SK-N-SH treated with all-trans-retinoic acid at 6 μM for 48 hours (cell line): ENCODE results near the gene RND3.
A peak's percentile ranks its signal among the peaks of the same experiment; 100 is the strongest.

Source experiments
- ATAC-seq: fragments of 200-7000 bp; cut with Tn5 transposase; 3 replicates; pipeline ENCODE4 v1.9.1; 2020; ENCODE audit warnings: mild to moderate bottlenecking, moderate library complexity
- ARNTL ChIP-seq: fragments of 450-650 bp; formaldehyde crosslinking; IDR thresholded peaks from 2 replicates; pipeline ENCODE4 v1.5.0; 2020; ENCODE audit warnings: low read depth, mild to moderate bottlenecking, moderate library complexity, borderline replicate concordance
- BACH2 ChIP-seq: fragments of 250-450 bp; sonication (Bioruptor Pico); IDR thresholded peaks from 2 replicates; pipeline ENCODE4 v1.9.0; 2021; ENCODE audit warnings: mild to moderate bottlenecking, borderline replicate concordance
- CSDC2 ChIP-seq: fragments of 250-450 bp; sonication (Bioruptor Pico); IDR thresholded peaks from 2 replicates; pipeline ENCODE4 v1.5.0; 2020; ENCODE audit warnings: mild to moderate bottlenecking, moderate library complexity
- ESRRG ChIP-seq: fragments of 250-450 bp; sonication (Bioruptor Pico); IDR thresholded peaks from 2 replicates; pipeline ENCODE4 v1.6.1; 2021; ENCODE audit warnings: mild to moderate bottlenecking
- OSR1 ChIP-seq: fragments of 250-450 bp; sonication (Bioruptor Pico); IDR thresholded peaks from 2 replicates; pipeline ENCODE4 v1.8.0; 2022; ENCODE audit warnings: moderate library complexity, mild to moderate bottlenecking, inconsistent platforms
- PPARA ChIP-seq: fragments of 250-450 bp; sonication (Bioruptor Pico); IDR thresholded peaks from 2 replicates; pipeline ENCODE4 v1.5.0; 2020; ENCODE audit warnings: mild to moderate bottlenecking, borderline replicate concordance
- RARB ChIP-seq: fragments of 250-450 bp; sonication (Bioruptor Pico); IDR thresholded peaks from 2 replicates; pipeline ENCODE4 v1.8.0; 2021; ENCODE audit warnings: mild to moderate bottlenecking, moderate library complexity
- SNAI2 ChIP-seq: fragments of 250-450 bp; sonication (Bioruptor Pico); IDR thresholded peaks from 2 replicates; pipeline ENCODE4 v1.5.0; 2020; ENCODE audit warnings: mild to moderate bottlenecking, moderate library complexity
- TCF4 ChIP-seq: fragments of 250-450 bp; sonication (Bioruptor Pico); IDR thresholded peaks from 2 replicates; pipeline ENCODE4 v1.8.0; 2021; ENCODE audit warnings: mild to moderate bottlenecking, moderate library complexity, borderline replicate concordance
- TOX ChIP-seq: fragments of 250-450 bp; sonication (Bioruptor Pico); IDR thresholded peaks from 2 replicates; pipeline ENCODE4 v1.8.0; 2021; ENCODE audit warnings: mild to moderate bottlenecking, moderate library complexity, borderline replicate concordance
- ZC3H10 ChIP-seq: fragments of 250-450 bp; sonication (Bioruptor Pico); IDR thresholded peaks from 2 replicates; pipeline ENCODE4 v1.5.1; 2021; ENCODE audit warnings: mild to moderate bottlenecking, moderate library complexity
- ZFP3 ChIP-seq: fragments of 250-450 bp; sonication (Bioruptor Pico); IDR thresholded peaks from 2 replicates; pipeline ENCODE4 v1.5.0; 2020; ENCODE audit warnings: mild to moderate bottlenecking, moderate library complexity
- ZFP30 ChIP-seq: fragments of 450-650 bp; formaldehyde crosslinking; IDR thresholded peaks from 2 replicates; pipeline ENCODE4 v1.5.0; 2022; ENCODE audit warnings: mild to moderate bottlenecking, moderate library complexity
- ZNF565 ChIP-seq: fragments of 450-650 bp; formaldehyde crosslinking; conservative IDR thresholded peaks from 2 replicates; pipeline ENCODE4 v1.5.0; 2020; ENCODE audit warnings: low read depth, mild to moderate bottlenecking, moderate library complexity
- ZNF8 ChIP-seq: fragments of 450-650 bp; formaldehyde crosslinking; IDR thresholded peaks from 2 replicates; pipeline ENCODE4 v1.5.0; 2020; ENCODE audit warnings: mild to moderate bottlenecking, moderate library complexity
- TF ChIP-seq, protein P1 (sequence below): fragments of 250-450 bp; sonication (Bioruptor Pico); IDR thresholded peaks from 2 replicates; pipeline ENCODE4 v1.8.0; 2021; ENCODE audit warnings: low read depth, mild to moderate bottlenecking, moderate library complexity, borderline replicate concordance
- TF ChIP-seq, protein P2 (sequence below): fragments of 250-450 bp; sonication (Bioruptor Pico); IDR thresholded peaks from 2 replicates; pipeline ENCODE4 v1.5.1; 2020; ENCODE audit warnings: low read depth, mild to moderate bottlenecking, moderate library complexity
- TF ChIP-seq, protein P3 (sequence below): fragments of 250-450 bp; sonication (Bioruptor Pico); IDR thresholded peaks from 2 replicates; pipeline ENCODE4 v1.5.0; 2020; ENCODE audit warnings: mild to moderate bottlenecking, moderate library complexity
- TF ChIP-seq, protein P4 (sequence below): fragments of 250-450 bp; sonication (Bioruptor Pico); IDR thresholded peaks from 2 replicates; pipeline ENCODE4 v1.8.0; 2020; ENCODE audit warnings: mild to moderate bottlenecking, moderate library complexity, borderline replicate concordance
- TF ChIP-seq, protein P5 (sequence below): fragments of 250-450 bp; sonication (Bioruptor Pico); IDR thresholded peaks from 2 replicates; pipeline ENCODE4 v1.5.1; 2021; ENCODE audit warnings: mild to moderate bottlenecking, moderate library complexity

RND3 gene

DNA sequence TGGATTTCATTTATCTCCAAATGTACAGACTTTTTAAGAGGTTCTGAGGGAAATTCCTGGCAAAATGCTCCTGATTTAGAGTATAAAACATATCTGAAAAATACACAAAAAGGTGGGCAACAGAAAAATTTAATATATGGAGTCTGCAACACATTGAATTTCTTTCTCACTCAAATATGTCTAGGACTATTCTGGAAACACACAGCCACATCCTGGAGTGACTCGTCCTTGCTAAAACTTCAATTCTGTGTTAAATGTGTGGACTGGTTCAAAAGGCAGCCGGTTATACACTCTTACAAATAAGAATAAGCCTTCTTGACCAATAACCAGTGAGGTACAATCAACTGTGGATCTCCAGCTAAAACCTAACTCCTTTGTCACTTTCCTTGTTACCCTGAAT, 44.1 kb upstream of the RND3 start (continued):
- TF ChIP-seq, protein P1, sequence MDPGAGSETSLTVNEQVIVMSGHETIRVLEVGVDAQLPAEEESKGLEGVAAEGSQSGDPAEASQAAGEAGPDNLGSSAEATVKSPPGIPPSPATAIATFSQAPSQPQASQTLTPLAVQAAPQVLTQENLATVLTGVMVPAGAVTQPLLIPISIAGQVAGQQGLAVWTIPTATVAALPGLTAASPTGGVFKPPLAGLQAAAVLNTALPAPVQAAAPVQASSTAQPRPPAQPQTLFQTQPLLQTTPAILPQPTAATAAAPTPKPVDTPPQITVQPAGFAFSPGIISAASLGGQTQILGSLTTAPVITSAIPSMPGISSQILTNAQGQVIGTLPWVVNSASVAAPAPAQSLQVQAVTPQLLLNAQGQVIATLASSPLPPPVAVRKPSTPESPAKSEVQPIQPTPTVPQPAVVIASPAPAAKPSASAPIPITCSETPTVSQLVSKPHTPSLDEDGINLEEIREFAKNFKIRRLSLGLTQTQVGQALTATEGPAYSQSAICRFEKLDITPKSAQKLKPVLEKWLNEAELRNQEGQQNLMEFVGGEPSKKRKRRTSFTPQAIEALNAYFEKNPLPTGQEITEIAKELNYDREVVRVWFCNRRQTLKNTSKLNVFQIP, result no peak
- TF ChIP-seq ESRRG (CRISPR knock-in tag), result no peak
- TF ChIP-seq, protein P2, sequence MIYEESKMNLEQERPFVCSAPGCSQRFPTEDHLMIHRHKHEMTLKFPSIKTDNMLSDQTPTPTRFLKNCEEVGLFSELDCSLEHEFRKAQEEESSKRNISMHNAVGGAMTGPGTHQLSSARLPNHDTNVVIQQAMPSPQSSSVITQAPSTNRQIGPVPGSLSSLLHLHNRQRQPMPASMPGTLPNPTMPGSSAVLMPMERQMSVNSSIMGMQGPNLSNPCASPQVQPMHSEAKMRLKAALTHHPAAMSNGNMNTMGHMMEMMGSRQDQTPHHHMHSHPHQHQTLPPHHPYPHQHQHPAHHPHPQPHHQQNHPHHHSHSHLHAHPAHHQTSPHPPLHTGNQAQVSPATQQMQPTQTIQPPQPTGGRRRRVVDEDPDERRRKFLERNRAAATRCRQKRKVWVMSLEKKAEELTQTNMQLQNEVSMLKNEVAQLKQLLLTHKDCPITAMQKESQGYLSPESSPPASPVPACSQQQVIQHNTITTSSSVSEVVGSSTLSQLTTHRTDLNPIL (CRISPR knock-in tag), result no peak

DNA sequence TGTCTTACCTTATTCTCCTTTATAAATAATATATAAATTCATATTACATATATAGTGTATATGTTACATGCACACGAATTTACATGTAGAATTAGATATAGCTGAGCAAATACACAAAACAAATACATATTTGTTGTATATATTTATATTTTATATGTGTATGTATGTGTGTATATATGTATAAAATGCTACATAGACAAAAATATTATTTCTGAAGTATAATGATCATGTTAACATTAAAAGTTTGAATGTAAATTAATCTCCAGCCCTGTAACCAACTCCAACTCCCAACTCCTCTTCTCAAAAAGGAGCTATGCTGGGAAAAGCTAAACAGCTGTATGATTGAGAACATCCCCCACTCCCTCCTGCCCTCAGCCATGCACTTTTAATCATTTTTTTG, 42.7 kb upstream of the RND3 start:
- TF ChIP-seq, protein P1, result no peak
- TF ChIP-seq BACH2, result no peak
- TF ChIP-seq TOX (CRISPR knock-in tag), result no peak
- TF ChIP-seq ZFP30 (CRISPR knock-in tag), result no peak
- no peak for TF ChIP-seq ZFP3 (CRISPR knock-in tag)
- no peak for TF ChIP-seq SNAI2 (CRISPR knock-in tag)
- TF ChIP-seq PPARA (CRISPR knock-in tag), result no peak
- no peak for TF ChIP-seq ZC3H10 (CRISPR knock-in tag)
- no peak for TF ChIP-seq CSDC2
- TF ChIP-seq OSR1, result no peak
- TF ChIP-seq, protein P3, sequence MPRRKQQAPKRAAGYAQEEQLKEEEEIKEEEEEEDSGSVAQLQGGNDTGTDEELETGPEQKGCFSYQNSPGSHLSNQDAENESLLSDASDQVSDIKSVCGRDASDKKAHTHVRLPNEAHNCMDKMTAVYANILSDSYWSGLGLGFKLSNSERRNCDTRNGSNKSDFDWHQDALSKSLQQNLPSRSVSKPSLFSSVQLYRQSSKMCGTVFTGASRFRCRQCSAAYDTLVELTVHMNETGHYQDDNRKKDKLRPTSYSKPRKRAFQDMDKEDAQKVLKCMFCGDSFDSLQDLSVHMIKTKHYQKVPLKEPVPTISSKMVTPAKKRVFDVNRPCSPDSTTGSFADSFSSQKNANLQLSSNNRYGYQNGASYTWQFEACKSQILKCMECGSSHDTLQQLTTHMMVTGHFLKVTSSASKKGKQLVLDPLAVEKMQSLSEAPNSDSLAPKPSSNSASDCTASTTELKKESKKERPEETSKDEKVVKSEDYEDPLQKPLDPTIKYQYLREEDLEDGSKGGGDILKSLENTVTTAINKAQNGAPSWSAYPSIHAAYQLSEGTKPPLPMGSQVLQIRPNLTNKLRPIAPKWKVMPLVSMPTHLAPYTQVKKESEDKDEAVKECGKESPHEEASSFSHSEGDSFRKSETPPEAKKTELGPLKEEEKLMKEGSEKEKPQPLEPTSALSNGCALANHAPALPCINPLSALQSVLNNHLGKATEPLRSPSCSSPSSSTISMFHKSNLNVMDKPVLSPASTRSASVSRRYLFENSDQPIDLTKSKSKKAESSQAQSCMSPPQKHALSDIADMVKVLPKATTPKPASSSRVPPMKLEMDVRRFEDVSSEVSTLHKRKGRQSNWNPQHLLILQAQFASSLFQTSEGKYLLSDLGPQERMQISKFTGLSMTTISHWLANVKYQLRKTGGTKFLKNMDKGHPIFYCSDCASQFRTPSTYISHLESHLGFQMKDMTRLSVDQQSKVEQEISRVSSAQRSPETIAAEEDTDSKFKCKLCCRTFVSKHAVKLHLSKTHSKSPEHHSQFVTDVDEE (CRISPR knock-in tag), result no peak
- no peak for ATAC-seq

DNA sequence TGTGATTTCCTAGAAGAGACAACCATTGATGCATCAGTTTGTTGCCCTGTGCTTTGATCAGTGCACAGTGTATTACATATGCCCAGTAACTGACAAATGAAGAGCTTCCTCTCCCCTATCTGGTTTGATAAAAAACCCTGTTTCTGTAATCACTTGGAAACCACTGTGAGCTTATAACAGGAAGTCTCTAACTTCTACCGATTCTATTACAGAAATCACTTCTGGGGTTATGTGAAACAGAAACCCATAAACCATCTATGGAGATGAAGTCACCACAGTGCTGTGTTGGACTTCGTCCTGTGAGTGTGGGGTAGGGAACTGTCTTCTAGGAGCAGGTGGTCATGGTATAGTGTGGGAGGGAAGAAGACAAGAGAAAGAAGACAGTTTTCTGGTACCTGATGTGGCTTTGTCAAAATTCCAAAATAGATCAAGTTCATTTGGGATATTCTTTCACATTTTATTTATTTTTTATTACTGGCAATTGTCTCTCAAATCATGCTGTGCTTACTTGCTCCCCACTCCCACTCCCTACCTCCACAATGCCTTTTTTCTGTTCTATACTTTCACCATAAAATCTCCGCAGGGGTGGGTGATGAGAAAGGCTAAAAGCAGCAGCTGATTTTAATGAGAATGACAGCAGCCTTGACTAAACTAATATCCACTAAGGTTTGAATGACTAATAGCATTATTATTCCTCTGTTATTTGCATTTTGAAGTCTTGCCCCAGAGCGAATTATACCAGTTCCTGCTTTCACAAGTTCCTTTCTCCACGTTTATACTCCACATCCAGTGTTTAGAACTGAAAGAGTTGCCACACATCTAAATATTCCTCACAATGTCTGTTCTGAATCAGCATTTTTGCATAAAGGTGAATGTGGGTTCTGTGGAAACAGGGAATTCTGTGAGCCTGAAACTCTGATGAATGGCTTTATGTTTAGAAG, 41.7 kb upstream of the RND3 start:
- peak; percentile 64 for ATAC-seq
- TF ChIP-seq TOX (CRISPR knock-in tag), result no peak
- no peak for TF ChIP-seq TCF4 (CRISPR knock-in tag)
- TF ChIP-seq, protein P4, sequence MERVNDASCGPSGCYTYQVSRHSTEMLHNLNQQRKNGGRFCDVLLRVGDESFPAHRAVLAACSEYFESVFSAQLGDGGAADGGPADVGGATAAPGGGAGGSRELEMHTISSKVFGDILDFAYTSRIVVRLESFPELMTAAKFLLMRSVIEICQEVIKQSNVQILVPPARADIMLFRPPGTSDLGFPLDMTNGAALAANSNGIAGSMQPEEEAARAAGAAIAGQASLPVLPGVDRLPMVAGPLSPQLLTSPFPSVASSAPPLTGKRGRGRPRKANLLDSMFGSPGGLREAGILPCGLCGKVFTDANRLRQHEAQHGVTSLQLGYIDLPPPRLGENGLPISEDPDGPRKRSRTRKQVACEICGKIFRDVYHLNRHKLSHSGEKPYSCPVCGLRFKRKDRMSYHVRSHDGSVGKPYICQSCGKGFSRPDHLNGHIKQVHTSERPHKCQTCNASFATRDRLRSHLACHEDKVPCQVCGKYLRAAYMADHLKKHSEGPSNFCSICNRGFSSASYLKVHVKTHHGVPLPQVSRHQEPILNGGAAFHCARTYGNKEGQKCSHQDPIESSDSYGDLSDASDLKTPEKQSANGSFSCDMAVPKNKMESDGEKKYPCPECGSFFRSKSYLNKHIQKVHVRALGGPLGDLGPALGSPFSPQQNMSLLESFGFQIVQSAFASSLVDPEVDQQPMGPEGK (CRISPR knock-in tag), result no peak
- TF ChIP-seq, protein P5, sequence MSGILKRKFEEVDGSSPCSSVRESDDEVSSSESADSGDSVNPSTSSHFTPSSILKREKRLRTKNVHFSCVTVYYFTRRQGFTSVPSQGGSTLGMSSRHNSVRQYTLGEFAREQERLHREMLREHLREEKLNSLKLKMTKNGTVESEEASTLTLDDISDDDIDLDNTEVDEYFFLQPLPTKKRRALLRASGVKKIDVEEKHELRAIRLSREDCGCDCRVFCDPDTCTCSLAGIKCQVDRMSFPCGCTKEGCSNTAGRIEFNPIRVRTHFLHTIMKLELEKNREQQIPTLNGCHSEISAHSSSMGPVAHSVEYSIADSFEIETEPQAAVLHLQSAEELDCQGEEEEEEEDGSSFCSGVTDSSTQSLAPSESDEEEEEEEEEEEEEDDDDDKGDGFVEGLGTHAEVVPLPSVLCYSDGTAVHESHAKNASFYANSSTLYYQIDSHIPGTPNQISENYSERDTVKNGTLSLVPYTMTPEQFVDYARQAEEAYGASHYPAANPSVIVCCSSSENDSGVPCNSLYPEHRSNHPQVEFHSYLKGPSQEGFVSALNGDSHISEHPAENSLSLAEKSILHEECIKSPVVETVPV (CRISPR knock-in tag), result no peak
- no peak for TF ChIP-seq RARB (CRISPR knock-in tag)
- TF ChIP-seq PPARA (CRISPR knock-in tag), result no peak
- TF ChIP-seq CSDC2, result no peak
- TF ChIP-seq ESRRG (CRISPR knock-in tag), result no peak
- no peak for TF ChIP-seq ZFP30 (CRISPR knock-in tag)
- TF ChIP-seq, protein P3 (CRISPR knock-in tag), result no peak
- TF ChIP-seq ZNF565, result no peak
- TF ChIP-seq ZC3H10 (CRISPR knock-in tag), result no peak
- no peak for TF ChIP-seq ZNF8 (CRISPR knock-in tag)
- TF ChIP-seq, protein P2 (CRISPR knock-in tag), result no peak
- no peak for TF ChIP-seq ARNTL (CRISPR knock-in tag)
